DMS79 (cell line): Measurements from ENCODE around the gene IZUMO2.
A peak's percentile ranks its signal among the peaks of the same experiment; 100 is the strongest.
"Not testable (repeated sequence)": the region's sequence is repeated elsewhere in the genome, so short reads cannot be mapped to it uniquely, and the experiment has no call there.

Experiments
- DNase-seq: peaks from one replicate; lab custom pipeline; 2025; lab: John Stamatoyannopoulos, UW

Gene IZUMO2

GRCh38 chr19:50184196-50184595 is 21.1 kb upstream of the IZUMO2 start:
- DNase-seq: no peak

DNA sequence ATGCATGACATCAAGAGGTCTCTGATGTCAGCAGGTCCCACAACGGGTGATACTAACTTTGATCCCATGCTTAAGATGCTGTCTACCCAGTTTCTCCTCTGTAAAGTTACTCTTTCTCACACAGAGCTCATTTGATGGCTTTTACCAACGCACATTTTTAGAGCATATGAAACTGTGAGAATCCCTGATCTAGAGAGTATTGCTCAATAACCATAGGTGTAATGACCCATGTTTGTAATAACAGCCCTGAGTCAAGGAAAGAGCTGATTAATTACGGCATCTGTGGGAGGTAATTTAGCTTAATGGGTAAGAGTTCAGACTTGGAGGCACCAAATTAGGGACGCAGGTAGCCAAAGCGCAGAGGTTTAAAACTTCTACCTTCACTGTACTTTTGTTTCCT is 18.0 kb upstream of the IZUMO2 start:
- DNase-seq: no peak

DNA sequence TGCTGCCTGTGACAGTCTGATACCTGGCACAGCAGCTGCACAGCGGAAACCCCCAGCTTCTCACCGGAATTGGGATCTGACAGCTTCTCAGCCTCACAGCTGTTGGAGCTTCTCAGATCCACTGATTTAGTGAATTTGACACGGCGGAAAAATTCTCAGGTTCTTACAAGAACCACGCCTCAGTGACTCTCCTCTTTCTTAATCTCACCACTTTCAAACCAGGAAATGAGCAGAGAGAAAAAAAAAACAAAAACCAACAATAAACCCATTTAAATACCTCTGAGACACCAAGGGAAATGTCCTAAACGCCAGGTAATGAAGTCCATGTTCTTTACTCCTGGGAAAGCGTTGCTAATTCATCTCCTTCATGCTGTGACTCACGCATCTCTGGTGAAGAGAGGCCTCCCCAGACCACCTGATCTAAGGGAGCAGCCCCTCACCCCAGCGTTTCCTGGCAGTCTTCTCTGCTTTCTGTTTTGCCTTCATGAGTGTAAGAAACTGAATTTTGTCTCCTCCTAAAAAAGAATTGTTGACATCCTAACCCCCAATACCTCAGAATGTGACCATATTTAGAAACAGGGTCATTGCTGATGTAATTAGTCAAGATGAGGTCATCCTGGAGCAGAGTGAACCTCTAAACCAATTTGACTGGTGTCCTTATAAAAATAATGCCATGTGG is 15.9 kb upstream of the IZUMO2 start:
- no peak for DNase-seq

DNA sequence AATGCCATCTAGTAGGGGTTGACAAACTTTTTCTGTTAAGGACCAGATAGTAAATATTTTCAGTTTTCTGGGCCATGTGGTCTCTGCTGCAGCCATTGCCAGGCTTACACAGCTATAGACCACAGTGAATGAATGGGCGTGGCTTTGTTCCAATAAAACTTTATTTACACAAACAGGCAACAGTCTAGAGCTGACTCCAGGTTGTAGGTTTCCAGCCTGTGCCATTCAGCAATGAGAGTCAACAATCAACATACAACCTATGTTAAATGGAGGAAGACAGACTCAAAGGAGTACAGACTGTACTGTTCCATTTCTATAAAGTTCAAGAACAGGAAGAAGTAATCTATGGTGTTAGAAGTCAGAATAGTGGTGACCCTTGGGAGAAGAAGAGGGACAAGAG is 15.2 kb upstream of the IZUMO2 start:
- no peak for DNase-seq

DNA sequence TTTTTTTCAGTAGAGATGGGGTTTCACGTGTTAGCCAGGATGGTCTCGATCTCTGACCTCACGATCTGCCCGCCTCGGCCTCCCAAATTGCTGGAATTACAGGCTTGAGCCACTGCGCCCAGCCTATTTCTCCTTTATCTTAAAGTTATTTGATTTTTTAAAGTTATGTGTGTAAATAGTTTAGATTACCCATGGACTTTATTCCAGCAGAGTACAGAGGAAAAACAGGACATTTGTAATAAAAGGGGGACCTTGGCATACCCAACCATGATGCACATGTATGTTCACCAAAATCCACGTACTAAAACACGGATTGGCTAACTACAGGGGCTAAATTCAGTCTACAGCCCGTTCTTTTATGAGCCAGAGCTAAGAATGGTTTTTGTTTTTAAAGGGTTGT is 13.7 kb upstream of the IZUMO2 start:
- no peak for DNase-seq

GRCh38 chr19:50175924-50176323 is 12.8 kb upstream of the IZUMO2 start:
- no peak for DNase-seq

GRCh38 chr19:50174100-50174793 is 11.2 kb upstream of the IZUMO2 start:
- DNase-seq: no peak

- no peak for DNase-seq
These were observed 10.0 kb upstream of the IZUMO2 start for GRCh38 chr19:50173127-50173526.

DNA sequence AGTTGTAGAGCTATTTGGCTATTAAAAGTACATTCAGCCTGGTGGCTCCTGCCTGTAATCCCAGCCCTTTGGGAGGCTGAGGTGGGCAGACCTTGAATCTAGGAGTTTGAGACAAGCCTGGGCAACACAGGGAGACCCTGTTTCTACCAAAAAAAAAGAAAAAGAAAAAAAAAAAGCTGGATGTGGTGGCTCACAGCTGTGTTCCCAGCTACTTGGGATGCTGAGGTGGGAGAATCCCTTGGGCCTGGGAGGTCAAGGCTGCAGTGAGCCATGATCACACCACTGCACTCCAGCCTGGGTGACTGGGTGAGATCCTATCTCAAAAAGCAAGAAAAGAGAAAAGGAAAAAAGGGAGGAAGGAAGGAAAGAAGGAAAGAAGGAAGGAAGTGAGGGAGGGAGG is 9.6 kb upstream of the IZUMO2 start:
- no peak for DNase-seq

GRCh38 chr19:50171752-50172151 is 8.7 kb upstream of the IZUMO2 start:
- DNase-seq: no peak

DNA sequence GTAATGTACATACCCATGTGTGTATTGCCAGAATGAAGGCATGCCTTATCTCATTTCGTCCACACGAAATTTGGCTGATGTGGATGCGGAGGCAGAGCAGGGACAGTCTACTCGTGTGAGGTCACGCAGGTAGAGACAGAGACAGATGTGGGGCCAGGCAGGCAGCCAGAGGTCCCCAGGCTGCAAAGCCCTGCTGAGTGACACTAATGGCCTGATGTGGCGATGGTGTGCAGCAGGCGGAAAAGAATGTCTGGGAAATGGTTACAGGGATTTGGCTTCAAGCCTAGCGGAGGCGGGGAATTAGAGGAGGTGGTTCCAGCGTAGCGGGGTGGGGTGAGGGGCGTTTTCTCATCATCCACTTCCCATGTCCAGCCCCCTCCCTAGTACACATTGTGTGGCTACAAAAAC is 4.2 kb upstream of the IZUMO2 start:
- peak; percentile 70 for DNase-seq

GRCh38 chr19:50159078-50159477 is 4.0 kb downstream of the IZUMO2 start:
- no peak for DNase-seq

DNA sequence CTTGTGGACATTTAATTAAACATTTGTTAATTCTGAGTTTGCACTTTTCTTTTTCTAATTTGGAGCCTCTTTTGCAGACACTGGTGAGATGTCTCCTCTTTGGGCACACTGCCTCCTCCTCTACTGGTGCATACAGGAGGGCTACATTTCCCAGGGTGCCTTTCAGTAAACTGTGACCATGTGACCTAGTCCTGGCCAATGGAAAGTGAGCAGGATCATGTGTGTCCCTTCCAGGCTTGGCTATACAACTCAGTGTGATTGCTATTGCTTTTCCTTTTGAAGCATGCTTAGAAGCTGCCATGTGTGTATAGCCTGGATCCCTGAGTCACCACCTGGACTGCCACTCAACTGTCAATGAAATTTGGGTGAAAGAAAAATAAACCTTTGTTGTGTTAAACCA is 4.5 kb downstream of the IZUMO2 start:
- DNase-seq: no peak

DNA sequence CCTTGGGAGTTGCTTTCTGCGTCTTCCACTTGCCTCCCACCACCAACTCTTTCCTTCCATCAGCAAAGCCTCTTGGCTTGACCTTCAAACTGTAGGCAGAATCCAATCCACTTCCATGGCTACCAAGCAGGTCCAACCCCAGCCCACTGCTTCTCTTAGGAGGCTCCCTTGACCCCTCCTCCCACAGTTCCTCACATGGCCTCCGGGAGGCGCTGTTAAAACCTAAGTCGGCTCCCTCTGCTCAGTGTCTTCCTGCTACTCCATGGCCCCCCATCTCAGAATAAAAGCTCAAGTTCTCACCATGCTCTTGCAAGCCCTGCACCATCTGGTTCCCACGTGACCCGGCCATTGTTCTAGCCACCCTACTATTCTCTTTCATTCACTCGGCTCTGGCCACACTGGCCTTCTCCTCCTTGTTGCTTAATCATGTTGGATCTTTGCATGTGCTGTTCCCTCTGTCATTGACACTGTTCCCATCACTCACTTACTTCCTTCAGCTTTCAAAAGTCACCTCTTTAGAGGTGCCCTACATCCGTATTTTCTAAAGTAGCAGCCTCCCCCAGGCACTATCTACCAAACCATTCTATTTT is 7.5 kb downstream of the IZUMO2 start:
- no peak for DNase-seq

GRCh38 chr19:50154529-50154928 is 8.6 kb downstream of the IZUMO2 start:
- DNase-seq: no peak

DNA sequence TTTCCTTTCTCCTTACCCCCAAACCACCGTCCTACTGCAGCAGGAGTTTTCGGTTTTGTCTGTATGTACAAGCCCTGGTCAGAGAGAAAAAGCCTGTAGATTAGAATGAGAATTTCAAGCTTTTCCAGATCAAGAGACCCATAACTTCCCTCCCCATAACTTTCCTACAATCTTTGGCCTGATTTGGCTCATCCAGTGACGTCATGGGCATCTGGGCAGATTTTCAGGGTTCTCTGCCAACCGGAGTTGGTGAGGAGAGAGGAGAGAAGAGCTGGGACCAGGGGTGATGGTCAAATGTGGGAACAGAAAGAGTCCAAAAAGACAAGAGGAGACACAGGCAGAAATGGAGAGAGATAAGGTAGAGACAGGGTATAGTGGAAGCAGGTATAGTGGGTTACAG is 10.5 kb downstream of the IZUMO2 start:
- DNase-seq: no peak

DNA sequence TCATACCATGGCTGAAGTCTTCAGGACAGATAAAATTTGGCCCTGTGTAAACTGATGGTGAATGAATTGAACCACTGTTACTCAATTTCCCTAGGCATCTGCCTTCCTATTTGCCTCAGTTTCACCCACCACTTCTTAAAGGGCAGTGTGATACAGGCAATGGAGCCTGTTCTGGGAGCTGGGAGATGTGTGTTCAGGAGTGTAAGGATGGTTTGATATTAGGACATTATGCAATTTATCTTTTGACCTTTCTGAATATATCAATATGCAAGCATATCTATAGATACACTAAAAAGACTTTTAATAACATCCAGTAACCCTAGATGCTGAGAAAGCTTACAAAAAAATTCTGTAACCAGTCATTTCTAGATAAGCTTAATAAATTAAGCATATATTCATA is 14.6 kb downstream of the IZUMO2 start:
- DNase-seq: no peak

DNA sequence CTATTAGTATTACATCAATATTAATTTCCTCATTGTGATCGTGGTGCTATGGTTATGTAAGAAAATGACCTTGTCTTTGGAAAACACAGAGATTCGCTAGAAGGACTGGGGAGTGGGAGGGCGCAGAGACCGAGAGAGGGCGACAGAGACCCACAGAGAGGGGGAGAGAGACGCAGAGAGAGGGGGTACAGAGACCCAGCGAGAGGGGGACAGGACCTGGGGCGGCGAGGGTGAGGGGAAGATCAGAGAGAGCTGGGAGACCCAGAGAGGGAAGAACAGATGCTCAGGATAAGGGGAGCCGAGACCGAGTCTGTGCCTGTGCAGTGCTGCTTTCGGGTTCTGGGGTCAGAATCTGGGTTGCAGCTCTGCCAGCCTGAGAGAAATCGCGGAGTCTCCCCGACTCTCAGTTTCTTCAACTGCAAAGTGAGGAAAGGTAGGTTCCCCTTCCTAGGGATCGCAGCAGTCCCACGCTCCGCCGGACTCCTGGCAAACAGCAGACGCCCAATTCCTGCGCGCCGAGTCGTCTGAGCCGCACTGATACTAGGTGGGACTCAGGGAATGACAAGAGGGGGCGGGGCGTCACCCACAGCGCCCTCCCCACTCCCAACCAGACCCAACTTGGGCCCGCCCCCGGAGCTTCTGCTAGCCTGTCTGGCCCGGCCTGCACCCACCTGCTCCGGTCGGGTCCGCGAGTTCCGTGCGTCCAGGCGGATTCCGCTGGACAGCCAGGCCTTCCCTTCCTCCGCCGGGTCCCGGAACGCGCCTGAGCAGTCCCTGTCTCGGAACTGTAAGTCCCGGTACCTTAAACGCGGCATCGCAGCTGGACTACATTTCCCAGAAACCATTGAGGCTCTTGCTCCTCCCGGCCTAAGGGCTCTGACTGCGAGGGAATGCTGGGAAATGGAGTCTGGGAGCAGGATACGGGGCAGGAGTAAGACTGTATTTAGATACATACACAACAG is 15.3 kb downstream of the IZUMO2 start:
- DNase-seq: peak; percentile 65

GRCh38 chr19:50141921-50142320 is 21.2 kb downstream of the IZUMO2 start:
- DNase-seq: not testable (repeated sequence)

DNA sequence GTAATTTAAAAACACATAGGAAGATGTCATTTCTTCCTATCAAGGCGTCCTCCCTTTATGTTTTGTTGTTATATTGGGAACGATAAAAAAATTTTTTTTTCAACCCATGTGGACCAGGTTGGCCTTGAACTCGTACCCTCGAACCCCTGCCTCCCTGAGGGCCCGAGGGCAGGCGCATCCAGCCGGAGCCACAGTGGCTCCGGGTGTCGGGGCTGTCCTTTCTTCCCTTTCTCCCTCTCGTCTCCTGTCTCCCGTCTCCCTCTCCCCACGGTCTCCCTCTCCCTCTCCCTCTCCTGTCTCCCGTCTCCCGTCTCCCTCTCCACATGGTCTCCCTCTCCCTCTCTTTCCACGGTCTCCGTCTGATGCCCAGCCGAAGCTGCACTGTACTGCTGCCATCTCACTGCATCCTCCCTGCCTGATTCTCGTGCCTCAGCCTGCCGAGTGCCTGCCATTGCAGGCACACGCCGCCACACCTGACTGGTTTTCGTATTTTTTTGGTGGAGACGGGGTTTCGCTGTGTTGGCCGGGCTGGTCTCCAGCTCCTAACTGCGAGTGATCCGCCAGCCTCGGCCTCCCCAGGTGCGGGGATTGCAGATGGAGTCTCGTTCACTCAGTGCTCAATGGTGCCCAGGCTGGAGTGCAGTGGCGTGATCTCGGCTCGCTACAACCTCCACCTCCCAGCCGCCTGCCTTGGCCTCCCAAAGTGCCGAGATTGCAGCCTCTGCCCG is 22.8 kb downstream of the IZUMO2 start:
- not testable (repeated sequence) for DNase-seq

DNA sequence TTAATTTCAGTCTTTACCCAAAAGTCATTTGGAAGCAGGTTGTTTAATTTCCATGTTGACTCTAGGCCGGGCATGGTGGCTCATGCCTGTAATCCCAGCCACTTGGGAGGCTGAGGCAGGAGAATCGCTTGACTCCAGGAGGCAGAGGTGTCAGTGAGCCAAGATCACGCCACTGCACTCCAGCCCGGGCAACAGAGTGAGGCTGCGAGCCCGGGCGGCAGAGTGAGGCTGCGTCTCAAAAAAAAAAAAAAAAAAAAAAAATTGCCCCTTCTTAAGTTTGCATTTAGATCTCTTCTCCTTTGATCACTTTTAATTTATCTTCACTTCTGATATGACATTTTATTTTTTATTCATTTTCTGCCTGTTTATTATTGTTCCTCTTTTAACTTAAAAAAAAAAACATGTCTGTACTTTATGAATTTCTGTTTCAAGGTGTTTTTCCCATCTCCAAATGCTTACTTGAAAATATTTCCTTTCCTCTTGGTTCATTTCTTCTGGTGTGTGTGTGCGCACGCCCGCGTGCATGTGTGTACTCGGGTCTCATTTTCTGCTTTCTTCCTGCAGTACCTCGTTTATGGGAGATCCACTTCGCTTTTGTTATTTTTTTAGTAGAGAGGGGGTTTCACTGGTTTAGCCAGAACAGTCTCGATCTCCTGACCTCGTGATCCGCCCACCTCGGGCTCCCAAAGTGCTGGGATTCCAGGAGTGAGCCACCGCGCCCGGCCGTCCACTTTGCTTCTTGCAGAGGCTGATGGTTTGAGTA is 26.3 kb downstream of the IZUMO2 start:
- not testable (repeated sequence) for DNase-seq
